Sigmoid colon (tissue), 4 donors: ENCODE measurements around the gene MEIS1.

Experiments
- EP300 ChIP-seq, 4 donors: sonication (generic); formaldehyde crosslinking; IDR thresholded peaks; one replicate each; pipeline ENCODE4 v1.6.1; 2017; ENCODE audit warnings: antibody characterized with exemption in 4 of 4
- POLR2AphosphoS5 ChIP-seq, 4 donors: sonication (generic); formaldehyde crosslinking; IDR thresholded peaks; one replicate each; pipeline ENCODE4 v1.6.1; 2017; ENCODE audit warnings: antibody characterized with exemption in 4 of 4
- TF ChIP-seq, protein P1 (sequence below), 4 experiments: fragments of 450-650 bp in 3 of 4; fragments of 200-600 bp in 1 of 4; IDR thresholded peaks; one replicate each; pipeline ENCODE4 v1.5.1; 2016 to 2019; ENCODE audit warnings: antibody characterized with exemption in 4 of 4, mild to moderate bottlenecking in 3 of 4, moderate library complexity in 2 of 4

DNA sequence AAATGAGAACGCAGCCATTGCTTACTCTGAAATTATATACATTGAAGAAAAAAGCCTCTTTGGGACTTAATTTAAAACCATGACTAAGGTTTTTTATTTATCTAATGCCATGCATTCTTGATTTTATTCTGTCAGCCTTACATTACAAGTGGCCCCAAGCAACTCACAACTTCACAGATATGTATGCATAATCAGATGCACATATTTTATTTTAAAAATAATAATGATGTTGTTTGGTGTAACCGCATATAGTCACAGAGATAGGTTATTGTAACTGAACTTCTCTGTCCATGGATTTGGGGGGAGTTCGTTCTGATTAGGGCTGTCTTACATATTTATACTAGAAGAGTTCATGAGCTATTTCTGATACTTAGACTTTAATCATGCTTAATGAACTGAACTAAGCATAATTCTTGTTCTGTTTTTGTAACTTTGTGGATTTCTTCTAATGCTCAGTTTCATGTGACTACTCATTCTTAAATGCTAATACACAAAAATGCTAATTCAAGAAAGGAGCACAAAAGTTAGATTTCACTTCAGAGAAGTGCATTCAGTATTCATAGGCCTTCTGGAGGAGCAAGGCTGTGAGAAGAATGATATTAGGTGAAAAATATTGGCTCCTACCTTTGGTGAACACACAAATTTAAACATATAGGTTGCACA is 26.2 kb downstream of the MEIS1 start:
- TF ChIP-seq, protein P1, sequence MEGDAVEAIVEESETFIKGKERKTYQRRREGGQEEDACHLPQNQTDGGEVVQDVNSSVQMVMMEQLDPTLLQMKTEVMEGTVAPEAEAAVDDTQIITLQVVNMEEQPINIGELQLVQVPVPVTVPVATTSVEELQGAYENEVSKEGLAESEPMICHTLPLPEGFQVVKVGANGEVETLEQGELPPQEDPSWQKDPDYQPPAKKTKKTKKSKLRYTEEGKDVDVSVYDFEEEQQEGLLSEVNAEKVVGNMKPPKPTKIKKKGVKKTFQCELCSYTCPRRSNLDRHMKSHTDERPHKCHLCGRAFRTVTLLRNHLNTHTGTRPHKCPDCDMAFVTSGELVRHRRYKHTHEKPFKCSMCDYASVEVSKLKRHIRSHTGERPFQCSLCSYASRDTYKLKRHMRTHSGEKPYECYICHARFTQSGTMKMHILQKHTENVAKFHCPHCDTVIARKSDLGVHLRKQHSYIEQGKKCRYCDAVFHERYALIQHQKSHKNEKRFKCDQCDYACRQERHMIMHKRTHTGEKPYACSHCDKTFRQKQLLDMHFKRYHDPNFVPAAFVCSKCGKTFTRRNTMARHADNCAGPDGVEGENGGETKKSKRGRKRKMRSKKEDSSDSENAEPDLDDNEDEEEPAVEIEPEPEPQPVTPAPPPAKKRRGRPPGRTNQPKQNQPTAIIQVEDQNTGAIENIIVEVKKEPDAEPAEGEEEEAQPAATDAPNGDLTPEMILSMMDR (IDR thresholded peaks at IDR 0.05): no peak
- TF ChIP-seq POLR2AphosphoS5 (IDR thresholded peaks at IDR 0.05): no peak
- no peak for TF ChIP-seq EP300 (IDR thresholded peaks at IDR 0.05)
